KMS-11 (cell line): ENCODE results near the gene POLL.

Source experiments
- H2AFZ ChIP-seq: fragments of 200-600 bp; sonication (generic); 2 replicates; pipeline ENCODE4 v1.6.1; 2016; ENCODE audit warnings: antibody characterized with exemption, mixed run types, low read depth
- H3K27ac ChIP-seq: fragments of 200-600 bp; sonication (generic); 2 replicates; pipeline ENCODE4 v1.6.1; 2016; ENCODE audit warnings: mild to moderate bottlenecking, mixed run types
- H3K27me3 ChIP-seq: fragments of 200-600 bp; sonication (generic); 2 replicates; pipeline ENCODE4 v1.6.1; 2017; ENCODE audit warnings: mild to moderate bottlenecking, low read depth, mixed run types, moderate library complexity; ENCODE audit not compliant: insufficient read depth
- H3K36me3 ChIP-seq: fragments of 200-600 bp; sonication (generic); 2 replicates; pipeline ENCODE4 v1.6.1; 2017; ENCODE audit warnings: mild to moderate bottlenecking, mixed run types; ENCODE audit not compliant: insufficient read depth
- H3K4me1 ChIP-seq: fragments of 200-600 bp; sonication (generic); 2 replicates; pipeline ENCODE4 v1.6.1; 2016; ENCODE audit warnings: mild to moderate bottlenecking, low read depth, mixed run types; ENCODE audit not compliant: poor library complexity, severe bottlenecking
- H3K4me2 ChIP-seq: fragments of 200-600 bp; sonication (generic); 2 replicates; pipeline ENCODE4 v1.7.0; 2016; ENCODE audit warnings: mild to moderate bottlenecking, mixed run types
- H3K4me3 ChIP-seq: fragments of 200-600 bp; sonication (generic); IDR thresholded peaks from 2 replicates; pipeline ENCODE4 v1.6.1; 2017; ENCODE audit warnings: low read depth, low read length, mixed read lengths; ENCODE audit not compliant: insufficient read depth
- H3K79me2 ChIP-seq: fragments of 200-600 bp; sonication (generic); 2 replicates; pipeline ENCODE4 v1.6.1; 2016; ENCODE audit warnings: low read depth, mixed run types; ENCODE audit not compliant: insufficient read depth
- H3K9ac ChIP-seq: fragments of 200-600 bp; sonication (generic); 2 replicates; pipeline ENCODE4 v1.6.1; 2016; ENCODE audit warnings: mild to moderate bottlenecking, mixed run types
- H4K20me1 ChIP-seq: fragments of 200-600 bp; sonication (generic); 2 replicates; pipeline ENCODE4 v1.6.1; 2016; ENCODE audit warnings: mild to moderate bottlenecking, mixed run types; ENCODE audit not compliant: insufficient read depth
- TF ChIP-seq, protein P1 (sequence below): fragments of 200-600 bp; sonication (generic); conservative IDR thresholded peaks from 2 replicates; pipeline ENCODE4 v1.6.1; 2017; ENCODE audit warnings: low read depth, mild to moderate bottlenecking, antibody characterized with exemption, low read length, moderate library complexity, mixed read lengths

The POLL gene

DNA sequence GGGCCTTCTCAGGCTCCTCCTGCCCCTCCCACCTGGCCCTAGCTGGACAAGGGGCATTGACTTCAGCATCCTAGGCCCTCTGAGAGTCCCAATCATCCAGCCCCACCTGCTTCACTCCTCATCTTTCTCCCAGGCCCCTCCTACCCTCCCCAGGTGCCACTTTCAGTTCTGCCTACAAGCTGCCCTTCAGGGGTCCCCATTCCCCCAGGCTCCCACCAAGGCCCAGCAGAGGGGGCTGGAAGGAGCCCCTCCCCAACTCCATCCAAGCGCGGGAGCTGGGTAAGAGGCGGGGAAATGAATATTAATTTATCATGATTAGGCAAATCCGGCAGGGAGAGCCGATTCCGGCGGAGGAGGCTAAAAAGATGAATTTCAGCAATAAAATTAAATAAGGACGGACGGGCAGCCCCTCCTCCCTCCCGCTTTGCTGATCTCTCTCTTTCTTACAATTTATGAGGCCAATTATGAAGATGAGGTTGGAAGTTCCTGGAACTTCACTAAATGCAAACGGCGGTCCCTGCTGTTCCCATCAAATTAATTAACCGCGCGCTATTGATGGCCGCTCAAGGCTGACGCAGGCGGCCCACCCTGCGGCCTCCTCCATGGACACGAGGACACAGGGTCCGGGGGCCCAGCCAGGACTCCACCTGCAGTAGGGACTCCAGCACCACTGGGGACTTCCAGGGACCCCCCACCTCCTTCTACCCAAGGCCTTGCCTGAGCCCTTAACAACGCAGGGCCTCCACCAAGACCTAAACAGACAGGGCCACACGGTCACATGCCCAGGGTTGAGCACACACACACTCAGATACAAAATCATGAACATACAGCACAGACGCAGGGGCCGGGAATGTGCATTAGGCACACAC, 13.9 kb downstream of the POLL start:
- H3K4me1 ChIP-seq: peaks cover 4% of the 10 kb centered on the region
- H3K36me3 ChIP-seq: no peaks in the 10 kb centered on the region
- no peak overlapping the region for H2AFZ ChIP-seq
- no peak overlapping the region for H3K4me3 ChIP-seq
- H3K4me2 ChIP-seq: no peak overlapping the region
- H3K79me2 ChIP-seq: no peaks in the 10 kb centered on the region
- no peaks in the 10 kb centered on the region for H3K27me3 ChIP-seq
- no peak overlapping the region for H3K27ac ChIP-seq
- H3K9ac ChIP-seq: no peak overlapping the region
- no peaks in the 10 kb centered on the region for H4K20me1 ChIP-seq
- TF ChIP-seq, protein P1, sequence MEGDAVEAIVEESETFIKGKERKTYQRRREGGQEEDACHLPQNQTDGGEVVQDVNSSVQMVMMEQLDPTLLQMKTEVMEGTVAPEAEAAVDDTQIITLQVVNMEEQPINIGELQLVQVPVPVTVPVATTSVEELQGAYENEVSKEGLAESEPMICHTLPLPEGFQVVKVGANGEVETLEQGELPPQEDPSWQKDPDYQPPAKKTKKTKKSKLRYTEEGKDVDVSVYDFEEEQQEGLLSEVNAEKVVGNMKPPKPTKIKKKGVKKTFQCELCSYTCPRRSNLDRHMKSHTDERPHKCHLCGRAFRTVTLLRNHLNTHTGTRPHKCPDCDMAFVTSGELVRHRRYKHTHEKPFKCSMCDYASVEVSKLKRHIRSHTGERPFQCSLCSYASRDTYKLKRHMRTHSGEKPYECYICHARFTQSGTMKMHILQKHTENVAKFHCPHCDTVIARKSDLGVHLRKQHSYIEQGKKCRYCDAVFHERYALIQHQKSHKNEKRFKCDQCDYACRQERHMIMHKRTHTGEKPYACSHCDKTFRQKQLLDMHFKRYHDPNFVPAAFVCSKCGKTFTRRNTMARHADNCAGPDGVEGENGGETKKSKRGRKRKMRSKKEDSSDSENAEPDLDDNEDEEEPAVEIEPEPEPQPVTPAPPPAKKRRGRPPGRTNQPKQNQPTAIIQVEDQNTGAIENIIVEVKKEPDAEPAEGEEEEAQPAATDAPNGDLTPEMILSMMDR: no peak

DNA sequence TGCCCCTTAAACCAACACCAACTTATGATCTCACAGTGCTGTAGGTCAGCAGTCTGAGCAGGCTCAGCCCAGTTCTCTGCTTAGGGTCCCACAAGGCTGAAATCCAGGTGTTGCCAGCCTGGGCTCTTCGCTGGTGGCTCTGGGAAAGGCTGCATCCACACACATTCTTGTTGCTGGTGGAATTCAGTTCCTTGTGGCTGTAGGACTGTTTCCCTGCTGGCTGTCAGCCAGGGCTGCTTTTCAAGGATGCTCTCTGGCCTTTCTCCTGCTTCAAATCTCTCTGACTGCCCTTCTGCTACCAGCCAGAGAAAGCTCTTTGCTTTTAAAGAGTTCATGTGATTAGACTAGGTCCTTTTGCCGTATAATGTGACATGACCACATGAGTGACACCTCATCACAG, 15.3 kb downstream of the POLL start:
- Histone ChIP-seq H3K79me2 (no peaks in the 10 kb centered on the region), H4K20me1 (no peaks in the 10 kb centered on the region), H3K4me2 (no peak overlapping the region), H3K27me3 (no peaks in the 10 kb centered on the region), H3K36me3 (no peaks in the 10 kb centered on the region), H3K9ac (no peak overlapping the region), H3K27ac (no peak overlapping the region), H2AFZ (no peak overlapping the region), H3K4me3 (no peak overlapping the region), H3K4me1 (peaks cover 4% of the 10 kb centered on the region)
- TF ChIP-seq, protein P1: no peak

DNA sequence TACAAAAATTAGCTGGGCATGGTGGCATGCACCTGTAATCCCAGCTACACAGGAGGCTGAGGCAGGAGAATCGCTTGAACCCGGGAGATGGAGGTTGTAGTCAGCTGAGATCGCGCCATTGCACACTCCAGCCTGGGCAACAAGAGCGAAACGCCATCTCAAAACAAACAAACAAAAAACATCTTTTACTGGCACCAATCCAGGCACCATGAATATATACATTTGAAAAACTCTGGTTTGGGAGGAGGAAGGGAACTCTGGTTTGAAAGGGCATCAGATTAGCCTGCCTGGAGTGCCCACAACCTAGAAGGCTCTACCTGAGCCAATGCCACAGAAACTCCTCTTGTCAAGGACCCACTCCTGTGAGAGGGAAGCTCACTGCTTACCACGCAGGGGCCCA, 15.9 kb downstream of the POLL start:
- H3K27ac ChIP-seq: no peak overlapping the region

DNA sequence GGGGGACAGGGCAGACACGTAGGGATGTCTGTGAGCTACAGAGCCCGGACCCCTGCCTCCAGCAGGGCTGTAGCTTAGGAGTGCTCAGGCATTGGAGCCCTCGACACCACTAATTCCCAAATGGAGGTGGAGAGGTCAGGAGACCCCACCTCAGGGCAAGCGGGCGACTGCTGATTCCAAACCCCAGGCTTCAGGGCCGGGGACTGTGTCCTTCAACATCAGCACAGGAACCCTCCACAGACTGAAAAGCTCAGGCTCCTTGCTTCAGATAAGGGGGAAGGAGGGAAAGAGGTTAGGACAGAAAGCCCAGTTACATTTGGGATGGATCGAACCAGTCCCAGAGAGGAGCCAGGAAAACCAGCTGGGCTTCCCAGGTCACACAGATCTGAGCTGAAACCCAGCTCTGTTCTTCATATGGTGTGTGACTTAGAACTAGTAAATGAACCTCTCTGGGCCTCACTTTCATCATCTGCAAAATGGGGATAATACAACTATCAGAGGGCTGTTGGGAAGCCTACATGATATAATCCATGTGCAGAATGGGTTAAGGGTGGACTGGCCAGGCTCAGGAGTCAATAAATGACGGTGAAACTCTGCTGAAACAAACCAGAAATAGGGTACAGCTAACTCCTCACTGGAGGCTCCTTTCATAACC, 16.7 kb downstream of the POLL start:
- Histone ChIP-seq H3K9ac (no peak overlapping the region), H3K4me1 (peaks cover 4% of the 10 kb centered on the region), H3K36me3 (no peaks in the 10 kb centered on the region), H3K27ac (no peak overlapping the region), H3K4me3 (no peak overlapping the region), H3K4me2 (no peak overlapping the region), H4K20me1 (no peaks in the 10 kb centered on the region), H3K79me2 (no peaks in the 10 kb centered on the region), H3K27me3 (no peaks in the 10 kb centered on the region), H2AFZ (no peak overlapping the region)
- TF ChIP-seq, protein P1: no peak

More for the DNA sequence above, 15.9 kb downstream of the POLL start:
- peaks cover 4% of the 10 kb centered on the region for H3K4me1 ChIP-seq
- H3K36me3 ChIP-seq: no peaks in the 10 kb centered on the region
- no peaks in the 10 kb centered on the region for H3K79me2 ChIP-seq
- no peak overlapping the region for H3K4me2 ChIP-seq
- TF ChIP-seq, protein P1: no peak
- H3K4me3 ChIP-seq: no peak overlapping the region
- H3K27me3 ChIP-seq: no peaks in the 10 kb centered on the region
- H3K9ac ChIP-seq: no peak overlapping the region
- no peak overlapping the region for H2AFZ ChIP-seq
- no peaks in the 10 kb centered on the region for H4K20me1 ChIP-seq
